ENCODE results near the gene SLC4A1AP.
A peak's percentile ranks its signal among the peaks of the same experiment; 100 is the strongest.
"Not testable (repeated sequence)": the region's sequence is repeated elsewhere in the genome, so short reads cannot be mapped to it uniquely, and the experiment has no call there.

The SLC4A1AP gene

DNA sequence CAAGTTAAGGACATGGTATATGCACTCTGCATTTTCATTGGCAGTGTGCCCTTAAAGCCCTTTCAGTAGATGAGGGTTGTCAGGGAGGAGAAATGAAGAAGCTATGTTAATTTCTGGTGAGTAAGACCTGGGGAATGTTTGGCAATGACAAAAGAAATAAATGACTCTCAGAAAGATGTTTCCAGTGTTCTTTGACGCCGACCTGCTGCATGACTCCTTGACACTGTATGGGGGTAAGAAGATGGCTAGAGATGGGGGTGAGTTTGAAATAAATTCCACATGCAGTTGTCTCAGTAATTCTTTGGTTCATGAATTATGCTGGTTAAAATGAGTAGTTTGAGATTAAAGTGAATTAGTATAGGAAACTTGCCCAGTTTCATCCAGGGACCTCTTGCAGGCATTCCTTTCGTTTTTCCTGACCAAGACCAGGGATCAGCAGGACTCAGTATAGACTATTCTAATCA lies 40.7 kb upstream of the SLC4A1AP start:
- H3K14ac ChIP-seq (ENCODE audit: low read length), result no peak overlapping the region
- H3K27ac ChIP-seq (ENCODE audit: low read depth, low read length), result no peak overlapping the region
- H2BK120ac ChIP-seq (ENCODE audit: insufficient read depth, low read length, poor library complexity), result no peak overlapping the region
- H3K79me2 ChIP-seq (ENCODE audit: control insufficient read depth, insufficient read depth, low read length, poor library complexity), result no peaks in the 10 kb centered on the region
- WGBS (ENCODE audit: extremely low coverage, insufficient coverage, insufficient read length), result no CpG with 5 or more reads among the region's 3 CpGs
- H3K79me1 ChIP-seq (ENCODE audit: low read length), result no peaks in the 10 kb centered on the region
- H3K4me3 ChIP-seq (ENCODE audit: low read depth, low read length), result no peak overlapping the region
- no peak overlapping the region for H4K12ac ChIP-seq (ENCODE audit: low read depth, low read length)
- H3K4me1 ChIP-seq (ENCODE audit: control insufficient read depth in 1 of 2, insufficient read depth in 2 of 2, low read length in 2 of 2), result peaks cover 0 to 2% of the 10 kb centered on the region in 2 experiments
- peaks cover 9% of the 10 kb centered on the region in 2 experiments for H3K36me3 ChIP-seq (ENCODE audit: control insufficient read depth in 1 of 2, insufficient read depth in 2 of 2, low read length in 2 of 2)
- H2AK5ac ChIP-seq (ENCODE audit: low read length), result no peak overlapping the region
- H2AFZ ChIP-seq (ENCODE audit: insufficient read depth, low read length, poor library complexity), result no peak overlapping the region
- no peak overlapping the region for H3K4me2 ChIP-seq (ENCODE audit: low read length)
- no peak overlapping the region for H3K4ac ChIP-seq (ENCODE audit: low read depth, low read length)
- no peak overlapping the region for H3K18ac ChIP-seq (ENCODE audit: low read length)
- DNase-seq, result peak; percentile 43 to 89
- no peak overlapping the region for H4K8ac ChIP-seq (ENCODE audit: low read depth, low read length)
- H3K9me3 ChIP-seq (ENCODE audit: insufficient read depth, low read depth, low read length), result no peaks in the 10 kb centered on the region
- H3K27me3 ChIP-seq (ENCODE audit: insufficient read depth, low read length), result no peaks in the 10 kb centered on the region
- no peak overlapping the region for H2BK5ac ChIP-seq (ENCODE audit: low read depth, low read length, poor library complexity)
- no peak overlapping the region for H3K23ac ChIP-seq (ENCODE audit: low read length)
- H3K9ac ChIP-seq (ENCODE audit: low read length), result no peak overlapping the region
- no peak overlapping the region for H2BK12ac ChIP-seq (ENCODE audit: low read length)
- H4K91ac ChIP-seq (ENCODE audit: low read depth, low read length), result no peak overlapping the region

- no peak overlapping the region for H3K23ac ChIP-seq (ENCODE audit: low read length)
- no peak overlapping the region for H2BK120ac ChIP-seq (ENCODE audit: insufficient read depth, low read length, poor library complexity)
- no peaks in the 10 kb centered on the region for H3K9me3 ChIP-seq (ENCODE audit: insufficient read depth, low read depth, low read length)
- H3K79me1 ChIP-seq (ENCODE audit: low read length), result peaks cover 9% of the 10 kb centered on the region
- no peaks in the 10 kb centered on the region for H3K27me3 ChIP-seq (ENCODE audit: insufficient read depth, low read length)
- H2BK12ac ChIP-seq (ENCODE audit: low read length), result no peak overlapping the region
- H3K9ac ChIP-seq (ENCODE audit: low read length), result no peak overlapping the region
- no peak overlapping the region for H4K8ac ChIP-seq (ENCODE audit: low read depth, low read length)
- H3K18ac ChIP-seq (ENCODE audit: low read length), result no peak overlapping the region
- no peak overlapping the region for H3K4me2 ChIP-seq (ENCODE audit: low read length)
- H3K4ac ChIP-seq (ENCODE audit: low read depth, low read length), result no peak overlapping the region
- no peak overlapping the region for H3K14ac ChIP-seq (ENCODE audit: low read length)
- H3K36me3 ChIP-seq (ENCODE audit: control insufficient read depth in 1 of 2, insufficient read depth in 2 of 2, low read length in 2 of 2), result peaks cover 7 to 8% of the 10 kb centered on the region in 2 experiments
- peak; percentile 19 to 81 for DNase-seq
- H4K12ac ChIP-seq (ENCODE audit: low read depth, low read length), result no peak overlapping the region
- H3K4me1 ChIP-seq (ENCODE audit: control insufficient read depth in 1 of 2, insufficient read depth in 2 of 2, low read length in 2 of 2), result peaks cover 2 to 3% of the 10 kb centered on the region in 2 experiments
- H4K91ac ChIP-seq (ENCODE audit: low read depth, low read length), result no peak overlapping the region
- H2AK5ac ChIP-seq (ENCODE audit: low read length), result no peak overlapping the region
- peaks cover 3% of the 10 kb centered on the region for H3K79me2 ChIP-seq (ENCODE audit: control insufficient read depth, insufficient read depth, low read length, poor library complexity)
- H3K4me3 ChIP-seq (ENCODE audit: low read depth, low read length), result no peak overlapping the region
- H2BK5ac ChIP-seq (ENCODE audit: low read depth, low read length, poor library complexity), result no peak overlapping the region
- H3K27ac ChIP-seq (ENCODE audit: low read depth, low read length), result no peak overlapping the region
- H2AFZ ChIP-seq (ENCODE audit: insufficient read depth, low read length, poor library complexity), result no peak overlapping the region
Observed at GRCh38 chr2:27624943-27625342, 38.7 kb upstream of the SLC4A1AP start.

GRCh38 chr2:27626323-27626722 lies 37.4 kb upstream of the SLC4A1AP start:
- not testable (repeated sequence) for H4K8ac ChIP-seq (ENCODE audit: low read depth, low read length); H3K18ac ChIP-seq (ENCODE audit: low read length); H2BK120ac ChIP-seq (ENCODE audit: insufficient read depth, low read length, poor library complexity); H2BK5ac ChIP-seq (ENCODE audit: low read depth, low read length, poor library complexity); H4K12ac ChIP-seq (ENCODE audit: low read depth, low read length); H3K4me1 ChIP-seq (ENCODE audit: control insufficient read depth in 1 of 2, insufficient read depth in 2 of 2, low read length in 2 of 2); H3K4me2 ChIP-seq (ENCODE audit: low read length); H2AK5ac ChIP-seq (ENCODE audit: low read length); H4K91ac ChIP-seq (ENCODE audit: low read depth, low read length); H2AFZ ChIP-seq (ENCODE audit: insufficient read depth, low read length, poor library complexity); H3K9me3 ChIP-seq (ENCODE audit: insufficient read depth, low read depth, low read length); H3K27me3 ChIP-seq (ENCODE audit: insufficient read depth, low read length); H3K23ac ChIP-seq (ENCODE audit: low read length); H3K79me2 ChIP-seq (ENCODE audit: control insufficient read depth, insufficient read depth, low read length, poor library complexity); H3K9ac ChIP-seq (ENCODE audit: low read length); H2BK12ac ChIP-seq (ENCODE audit: low read length); H3K79me1 ChIP-seq (ENCODE audit: low read length); H3K27ac ChIP-seq (ENCODE audit: low read depth, low read length); H3K14ac ChIP-seq (ENCODE audit: low read length); H3K36me3 ChIP-seq (ENCODE audit: control insufficient read depth in 1 of 2, insufficient read depth in 2 of 2, low read length in 2 of 2); H3K4ac ChIP-seq (ENCODE audit: low read depth, low read length); H3K4me3 ChIP-seq (ENCODE audit: low read depth, low read length)
- no CpG with 5 or more reads among the region's 1 CpG for WGBS (ENCODE audit: extremely low coverage, insufficient coverage, insufficient read length)
- peak; percentile 22 to 81 for DNase-seq

GRCh38 chr2:27626921-27627320 lies 36.8 kb upstream of the SLC4A1AP start:
- not testable (repeated sequence) for H3K9me3 ChIP-seq (ENCODE audit: insufficient read depth, low read depth, low read length); H2AFZ ChIP-seq (ENCODE audit: insufficient read depth, low read length, poor library complexity); H3K4ac ChIP-seq (ENCODE audit: low read depth, low read length); H2AK5ac ChIP-seq (ENCODE audit: low read length); H3K14ac ChIP-seq (ENCODE audit: low read length); H3K4me2 ChIP-seq (ENCODE audit: low read length); H3K4me1 ChIP-seq (ENCODE audit: control insufficient read depth in 1 of 2, insufficient read depth in 2 of 2, low read length in 2 of 2); H4K91ac ChIP-seq (ENCODE audit: low read depth, low read length); H3K9ac ChIP-seq (ENCODE audit: low read length); H4K8ac ChIP-seq (ENCODE audit: low read depth, low read length); H2BK120ac ChIP-seq (ENCODE audit: insufficient read depth, low read length, poor library complexity); H3K36me3 ChIP-seq (ENCODE audit: control insufficient read depth in 1 of 2, insufficient read depth in 2 of 2, low read length in 2 of 2); H3K23ac ChIP-seq (ENCODE audit: low read length); H3K4me3 ChIP-seq (ENCODE audit: low read depth, low read length); H3K79me1 ChIP-seq (ENCODE audit: low read length); H3K79me2 ChIP-seq (ENCODE audit: control insufficient read depth, insufficient read depth, low read length, poor library complexity); H4K12ac ChIP-seq (ENCODE audit: low read depth, low read length); H3K18ac ChIP-seq (ENCODE audit: low read length); H3K27me3 ChIP-seq (ENCODE audit: insufficient read depth, low read length); H2BK12ac ChIP-seq (ENCODE audit: low read length); H2BK5ac ChIP-seq (ENCODE audit: low read depth, low read length, poor library complexity)
- peak in 1 of 2 donors; percentile 6 for DNase-seq
- peak overlapping the region; percentile 69 for H3K27ac ChIP-seq (ENCODE audit: low read depth, low read length)
- no CpG with 5 or more reads among the region's 3 CpGs for WGBS (ENCODE audit: extremely low coverage, insufficient coverage, insufficient read length)
